HL-60 (cell line): Measurements from ENCODE around the gene PFN2.

Source experiments
- GABPA ChIP-seq: IDR thresholded peaks from 2 replicates; pipeline ENCODE4 v1.6.1; 2012; ENCODE audit warnings: low read depth
- TF ChIP-seq, protein P1 (sequence below): IDR thresholded peaks from one replicate; pipeline ENCODE4 v1.5.1; 2011; ENCODE audit warnings: low read length, control low read depth, inconsistent platforms; ENCODE audit not compliant: insufficient read depth

DNA sequence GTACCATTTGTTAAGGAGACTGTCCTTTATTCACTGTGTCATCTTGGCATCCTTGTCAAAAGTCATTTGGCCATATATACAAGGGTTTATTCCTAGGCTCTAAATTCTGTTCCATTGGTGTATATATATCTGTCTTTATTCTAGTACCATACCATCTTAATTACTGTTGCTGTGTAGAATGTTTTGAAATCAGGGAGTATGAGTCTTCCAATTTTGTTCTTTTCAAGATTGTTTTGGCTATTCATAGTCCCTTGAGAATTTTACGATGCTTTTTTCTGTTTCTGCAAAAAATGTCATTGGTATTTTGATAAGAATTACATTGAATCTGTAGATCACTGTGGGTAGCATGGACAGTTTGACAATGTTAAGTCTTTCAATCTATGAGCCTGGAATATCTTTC lies 28.7 kb downstream of the PFN2 start:
- TF ChIP-seq, protein P1, sequence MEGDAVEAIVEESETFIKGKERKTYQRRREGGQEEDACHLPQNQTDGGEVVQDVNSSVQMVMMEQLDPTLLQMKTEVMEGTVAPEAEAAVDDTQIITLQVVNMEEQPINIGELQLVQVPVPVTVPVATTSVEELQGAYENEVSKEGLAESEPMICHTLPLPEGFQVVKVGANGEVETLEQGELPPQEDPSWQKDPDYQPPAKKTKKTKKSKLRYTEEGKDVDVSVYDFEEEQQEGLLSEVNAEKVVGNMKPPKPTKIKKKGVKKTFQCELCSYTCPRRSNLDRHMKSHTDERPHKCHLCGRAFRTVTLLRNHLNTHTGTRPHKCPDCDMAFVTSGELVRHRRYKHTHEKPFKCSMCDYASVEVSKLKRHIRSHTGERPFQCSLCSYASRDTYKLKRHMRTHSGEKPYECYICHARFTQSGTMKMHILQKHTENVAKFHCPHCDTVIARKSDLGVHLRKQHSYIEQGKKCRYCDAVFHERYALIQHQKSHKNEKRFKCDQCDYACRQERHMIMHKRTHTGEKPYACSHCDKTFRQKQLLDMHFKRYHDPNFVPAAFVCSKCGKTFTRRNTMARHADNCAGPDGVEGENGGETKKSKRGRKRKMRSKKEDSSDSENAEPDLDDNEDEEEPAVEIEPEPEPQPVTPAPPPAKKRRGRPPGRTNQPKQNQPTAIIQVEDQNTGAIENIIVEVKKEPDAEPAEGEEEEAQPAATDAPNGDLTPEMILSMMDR, result no peak
- no peak for TF ChIP-seq GABPA
